ENCODE results near the gene GNGT1. TPM values are rescaled to one million over a fixed set of nuclear protein-coding genes. Genes with fewer than 3 reads are reported as not detected.

GNGT1 gene
- under 1 TPM in 1 of 2 donors, not detected in 1; 0.22 TPM for total RNA-seq
- polyA plus RNA-seq (2013, experiment 1 of 2): not detected
- polyA plus RNA-seq (2013, experiment 2 of 2): not detected
- long read RNA-seq, experiment 1, partial matches to known transcripts: 0 of 16 reads
- long read RNA-seq, experiment 1, other reads (novel, unspliced or antisense): 16 of 16 reads
- long read RNA-seq, experiment 2, partial matches to known transcripts: 0 of 71 reads
- long read RNA-seq, experiment 2, other reads (novel, unspliced or antisense): 71 of 71 reads
- long read RNA-seq, experiment 3, partial matches to known transcripts: 0 of 10 reads
- long read RNA-seq, experiment 3, other reads (novel, unspliced or antisense): 10 of 10 reads
- long read RNA-seq, experiment 4, partial matches to known transcripts: 0 of 53 reads
- long read RNA-seq, experiment 4, other reads (novel, unspliced or antisense): 53 of 53 reads

- Mint-ChIP-seq H3K9me3 (no peaks in the 10 kb centered on the region), H3K4me1 (no peaks in the 10 kb centered on the region), H3K27me3 (ENCODE audit: insufficient read depth) (peaks cover 2% of the 10 kb centered on the region), H3K4me3 (no peak within 1 kb of the TSS), H3K36me3 (ENCODE audit: low read depth) (no peaks in the 10 kb centered on the region), H3K27ac (no peak within 1 kb of the TSS)
- no peaks in the 10 kb centered on the region for H3K4me1 ChIP-seq (ENCODE audit: control insufficient read depth, insufficient read depth, low read length)
- no peaks in the 10 kb centered on the region for H3K27me3 ChIP-seq (ENCODE audit: control insufficient read depth, insufficient read depth, low read length, poor library complexity, severe bottlenecking)
- H3K36me3 ChIP-seq (ENCODE audit: control insufficient read depth, insufficient read depth, low read length): no peaks in the 10 kb centered on the region
- TF ChIP-seq CTCF (conservative IDR thresholded peaks at IDR 0.05): no peak
- 88 to 100% methylated on average over 1 to 2 of the region's 3 CpGs for WGBS, 2 experiments (ENCODE audit: insufficient coverage in 1 of 2, insufficient read length in 1 of 2)
- no peaks in the 10 kb centered on the region for H3K9me3 ChIP-seq (ENCODE audit: control insufficient read depth, low read length)
- no peak for DNase-seq
- no peak within 1 kb of the TSS for H3K9ac ChIP-seq (ENCODE audit: extremely low read depth, low read length, poor library complexity, severe bottlenecking)
- no peak within 1 kb of the TSS for H3K4me3 ChIP-seq (ENCODE audit: low read length)
- H3K27ac ChIP-seq (ENCODE audit: low read depth, low read length): no peak within 1 kb of the TSS
Measured at GRCh38 chr7:93906267-93906666, at the start of gene GNGT1. Gene GNGT1 (plus strand): TSS chr7:93906567. CDS start chr7:93906747, 180 bp downstream.

- 81% methylated on average over 2 of the region's 2 CpGs; no CpG with 5 or more reads in 1 of the 2 experiments for WGBS, 2 experiments (ENCODE audit: insufficient coverage in 1 of 2, insufficient read length in 1 of 2)
- H3K4me3 ChIP-seq (ENCODE audit: low read length): no peak overlapping the region
- Mint-ChIP-seq H3K4me3 (no peak overlapping the region), H3K27me3 (ENCODE audit: insufficient read depth) (peaks cover 3% of the 10 kb centered on the region), H3K27ac (no peak overlapping the region), H3K4me1 (no peaks in the 10 kb centered on the region), H3K9me3 (no peaks in the 10 kb centered on the region), H3K36me3 (ENCODE audit: low read depth) (no peaks in the 10 kb centered on the region)
- no peak overlapping the region for H3K27ac ChIP-seq (ENCODE audit: low read depth, low read length)
- H3K36me3 ChIP-seq (ENCODE audit: control insufficient read depth, insufficient read depth, low read length): no peaks in the 10 kb centered on the region
- H3K9ac ChIP-seq (ENCODE audit: extremely low read depth, low read length, poor library complexity, severe bottlenecking): no peak overlapping the region
- no peaks in the 10 kb centered on the region for H3K9me3 ChIP-seq (ENCODE audit: control insufficient read depth, low read length)
- H3K4me1 ChIP-seq (ENCODE audit: control insufficient read depth, insufficient read depth, low read length): no peaks in the 10 kb centered on the region
- no peaks in the 10 kb centered on the region for H3K27me3 ChIP-seq (ENCODE audit: control insufficient read depth, insufficient read depth, low read length, poor library complexity, severe bottlenecking)
- TF ChIP-seq CTCF (conservative IDR thresholded peaks at IDR 0.05): no peak
- DNase-seq: no peak
Measured at GRCh38 chr7:93858857-93859256, 47.5 kb upstream of the GNGT1 start.

- no peak for DNase-seq
- TF ChIP-seq CTCF (conservative IDR thresholded peaks at IDR 0.05): no peak
- no peaks in the 10 kb centered on the region for H3K4me1 Mint-ChIP-seq
- no peaks in the 10 kb centered on the region for H3K9me3 Mint-ChIP-seq
- no peak overlapping the region for H3K4me3 Mint-ChIP-seq
- H3K27ac Mint-ChIP-seq: no peak overlapping the region
- H3K9me3 ChIP-seq (ENCODE audit: control insufficient read depth, low read length): no peaks in the 10 kb centered on the region
- no peak overlapping the region for H3K27ac ChIP-seq (ENCODE audit: low read depth, low read length)
- H3K36me3 ChIP-seq (ENCODE audit: control insufficient read depth, insufficient read depth, low read length): no peaks in the 10 kb centered on the region
- no peaks in the 10 kb centered on the region for H3K27me3 Mint-ChIP-seq (ENCODE audit: insufficient read depth)
- no peaks in the 10 kb centered on the region for H3K4me1 ChIP-seq (ENCODE audit: control insufficient read depth, insufficient read depth, low read length)
- H3K36me3 Mint-ChIP-seq (ENCODE audit: low read depth): no peaks in the 10 kb centered on the region
- H3K4me3 ChIP-seq (ENCODE audit: low read length): no peak overlapping the region
- no peaks in the 10 kb centered on the region for H3K27me3 ChIP-seq (ENCODE audit: control insufficient read depth, insufficient read depth, low read length, poor library complexity, severe bottlenecking)
- H3K9ac ChIP-seq (ENCODE audit: extremely low read depth, low read length, poor library complexity, severe bottlenecking): no peak overlapping the region
- 90% methylated on average over 1 of the region's 1 CpG; no CpG with 5 or more reads in 1 of the 2 experiments for WGBS, 2 experiments (ENCODE audit: insufficient coverage in 1 of 2, insufficient read length in 1 of 2)
Measured at GRCh38 chr7:93860261-93860660, 46.1 kb upstream of the GNGT1 start.

All from endodermal cell (in vitro differentiated cells).